ENCODE data around the gene HHATL. TPM values are rescaled to one million over a fixed set of nuclear protein-coding genes. Genes with fewer than 3 reads are reported as not detected.

HHATL gene
- total and polyA plus RNA-seq, 10 of the 15 experiments (the other 5 are each of a cell fraction or from before 2014, with no cell fraction given) = not detected

Other genes starting within 250 kb of the HHATL start
Only the 7 nearest of the 11 such genes appear.
- 80.4 and 82.2 TPM in 2 replicates for gene SS18L2, start 111.9 kb downstream of the HHATL start, total RNA-seq (2014; rRNA removed)
- 58.5 and 65.2 TPM in 2 replicates for gene SS18L2, start 111.9 kb downstream of the HHATL start, total RNA-seq (2014; rRNA removed; fragmentation: Illumina TruSeq; extraction: Trizol)
- 60.6 and 61.0 TPM in 2 replicates for gene SS18L2, start 111.9 kb downstream of the HHATL start, total RNA-seq (2021)
- gene SS18L2, start 111.9 kb downstream of the HHATL start, polyA plus RNA-seq (2011; rRNA removed) = 137 and 199 TPM in 2 replicates
- 80.7 and 96.7 TPM in 2 replicates for gene SS18L2, start 111.9 kb downstream of the HHATL start, polyA plus RNA-seq (2014; fragmentation: Illumina TruSeq; extraction: Trizol)
- gene SS18L2, start 111.9 kb downstream of the HHATL start, polyA plus RNA-seq (2014; fragmentation: Nextera tagmentation; extraction: Ambion mirVana) = 100 to 1,000 TPM; 293 to 375 TPM
- 85.4 and 97.5 TPM in 2 replicates for gene SS18L2, start 111.9 kb downstream of the HHATL start, polyA plus RNA-seq (2014; rRNA removed)
- 100 to 1,000 TPM; 181 to 193 TPM for gene SS18L2, start 111.9 kb downstream of the HHATL start, polyA plus RNA-seq (2016; fragmentation: Nextera tagmentation; extraction: Ambion mirVana)
- 59.6 and 72.6 TPM in 2 replicates for gene NKTR, start 102.1 kb downstream of the HHATL start, total RNA-seq (2014; rRNA removed)
- 77.5 and 84.0 TPM in 2 replicates for gene NKTR, start 102.1 kb downstream of the HHATL start, total RNA-seq (2014; rRNA removed; fragmentation: Illumina TruSeq; extraction: Trizol)
- 45.0 and 51.1 TPM in 2 replicates for gene NKTR, start 102.1 kb downstream of the HHATL start, total RNA-seq (2021)
- 87.0 and 148 TPM in 2 replicates for gene NKTR, start 102.1 kb downstream of the HHATL start, polyA plus RNA-seq (2011; rRNA removed)
- 91.9 and 128 TPM in 2 replicates for gene NKTR, start 102.1 kb downstream of the HHATL start, polyA plus RNA-seq (2014; fragmentation: Illumina TruSeq; extraction: Trizol)
- gene NKTR, start 102.1 kb downstream of the HHATL start, polyA plus RNA-seq (2014; fragmentation: Nextera tagmentation; extraction: Ambion mirVana) = 10 to 100 TPM; 15.3 to 27.8 TPM
- gene NKTR, start 102.1 kb downstream of the HHATL start, polyA plus RNA-seq (2014; rRNA removed) = 62.6 and 73.7 TPM in 2 replicates
- gene NKTR, start 102.1 kb downstream of the HHATL start, polyA plus RNA-seq (2016; fragmentation: Nextera tagmentation; extraction: Ambion mirVana) = 10 to 100 TPM; 40.0 to 46.0 TPM
- gene ZBTB47, start 49.1 kb downstream of the HHATL start, total RNA-seq (2014; rRNA removed) = 3.1 TPM in 2 replicates
- gene ZBTB47, start 49.1 kb downstream of the HHATL start, total RNA-seq (2014; rRNA removed; fragmentation: Illumina TruSeq; extraction: Trizol) = 1.0 TPM in 2 replicates
- gene ZBTB47, start 49.1 kb downstream of the HHATL start, total RNA-seq (2021) = 3.1 and 3.4 TPM in 2 replicates
- gene ZBTB47, start 49.1 kb downstream of the HHATL start, polyA plus RNA-seq (2011; rRNA removed) = 0.37 and 0.92 TPM in 2 replicates
- 0.49 and 1.1 TPM in 2 replicates for gene ZBTB47, start 49.1 kb downstream of the HHATL start, polyA plus RNA-seq (2014; fragmentation: Illumina TruSeq; extraction: Trizol)
- gene ZBTB47, start 49.1 kb downstream of the HHATL start, polyA plus RNA-seq (2014; fragmentation: Nextera tagmentation; extraction: Ambion mirVana) = under 1 TPM in 1 of 2 experiments, not detected in 1; 0.04 TPM
- 2.0 and 2.3 TPM in 2 replicates for gene ZBTB47, start 49.1 kb downstream of the HHATL start, polyA plus RNA-seq (2014; rRNA removed)
- gene ZBTB47, start 49.1 kb downstream of the HHATL start, polyA plus RNA-seq (2016; fragmentation: Nextera tagmentation; extraction: Ambion mirVana) = under 1 TPM; 0.06 to 0.12 TPM
- not detected in 2 replicates for gene KLHL40, start 17.3 kb downstream of the HHATL start, total RNA-seq (2014; rRNA removed)
- not detected in 2 replicates for gene KLHL40, start 17.3 kb downstream of the HHATL start, total RNA-seq (2014; rRNA removed; fragmentation: Illumina TruSeq; extraction: Trizol)
- not detected in 2 replicates for gene KLHL40, start 17.3 kb downstream of the HHATL start, total RNA-seq (2021)
- not detected in 2 replicates for gene KLHL40, start 17.3 kb downstream of the HHATL start, polyA plus RNA-seq (2011; rRNA removed)
- gene KLHL40, start 17.3 kb downstream of the HHATL start, polyA plus RNA-seq (2014; fragmentation: Illumina TruSeq; extraction: Trizol) = not detected in 2 replicates
- gene KLHL40, start 17.3 kb downstream of the HHATL start, polyA plus RNA-seq (2014; fragmentation: Nextera tagmentation; extraction: Ambion mirVana) = not detected
- not detected in 2 replicates for gene KLHL40, start 17.3 kb downstream of the HHATL start, polyA plus RNA-seq (2014; rRNA removed)
- not detected for gene KLHL40, start 17.3 kb downstream of the HHATL start, polyA plus RNA-seq (2016; fragmentation: Nextera tagmentation; extraction: Ambion mirVana)
- gene CCDC13, start 70.5 kb upstream of the HHATL start, total RNA-seq (2014; rRNA removed) = 0.33 TPM in 1 of 2 replicates, not detected in the other
- gene CCDC13, start 70.5 kb upstream of the HHATL start, total RNA-seq (2014; rRNA removed; fragmentation: Illumina TruSeq; extraction: Trizol) = 0.13 TPM in 1 of 2 replicates, not detected in the other
- 0.16 TPM in 1 of 2 replicates, not detected in the other for gene CCDC13, start 70.5 kb upstream of the HHATL start, total RNA-seq (2021)
- gene CCDC13, start 70.5 kb upstream of the HHATL start, polyA plus RNA-seq (2011; rRNA removed) = 0.29 and 0.81 TPM in 2 replicates
- 0.14 and 0.31 TPM in 2 replicates for gene CCDC13, start 70.5 kb upstream of the HHATL start, polyA plus RNA-seq (2014; fragmentation: Illumina TruSeq; extraction: Trizol)
- under 1 TPM in 1 of 2 experiments, not detected in 1; 0.35 TPM for gene CCDC13, start 70.5 kb upstream of the HHATL start, polyA plus RNA-seq (2014; fragmentation: Nextera tagmentation; extraction: Ambion mirVana)
- 0.69 and 0.81 TPM in 2 replicates for gene CCDC13, start 70.5 kb upstream of the HHATL start, polyA plus RNA-seq (2014; rRNA removed)
- gene CCDC13, start 70.5 kb upstream of the HHATL start, polyA plus RNA-seq (2016; fragmentation: Nextera tagmentation; extraction: Ambion mirVana) = under 1 TPM in 1 of 2 experiments, not detected in 1; 0.19 TPM
- gene HIGD1A, start 101.7 kb upstream of the HHATL start, total RNA-seq (2014; rRNA removed) = 91.6 and 116 TPM in 2 replicates
- gene HIGD1A, start 101.7 kb upstream of the HHATL start, total RNA-seq (2014; rRNA removed; fragmentation: Illumina TruSeq; extraction: Trizol) = 132 and 135 TPM in 2 replicates
- gene HIGD1A, start 101.7 kb upstream of the HHATL start, total RNA-seq (2021) = 68.2 and 73.9 TPM in 2 replicates
- 179 and 268 TPM in 2 replicates for gene HIGD1A, start 101.7 kb upstream of the HHATL start, polyA plus RNA-seq (2011; rRNA removed)
- gene HIGD1A, start 101.7 kb upstream of the HHATL start, polyA plus RNA-seq (2014; fragmentation: Illumina TruSeq; extraction: Trizol) = 171 and 178 TPM in 2 replicates
- gene HIGD1A, start 101.7 kb upstream of the HHATL start, polyA plus RNA-seq (2014; fragmentation: Nextera tagmentation; extraction: Ambion mirVana) = 100 to 1,000 TPM; 405 to 487 TPM
- 90.3 and 119 TPM in 2 replicates for gene HIGD1A, start 101.7 kb upstream of the HHATL start, polyA plus RNA-seq (2014; rRNA removed)
- gene HIGD1A, start 101.7 kb upstream of the HHATL start, polyA plus RNA-seq (2016; fragmentation: Nextera tagmentation; extraction: Ambion mirVana) = 100 to 1,000 TPM; 254 to 271 TPM
- gene ACKR2, start 106.6 kb upstream of the HHATL start, total RNA-seq (2014; rRNA removed) = 0.05 TPM in 1 of 2 replicates, not detected in the other
- gene ACKR2, start 106.6 kb upstream of the HHATL start, total RNA-seq (2014; rRNA removed; fragmentation: Illumina TruSeq; extraction: Trizol) = 0.18 TPM in 1 of 2 replicates, not detected in the other
- 0.36 and 0.82 TPM in 2 replicates for gene ACKR2, start 106.6 kb upstream of the HHATL start, total RNA-seq (2021)
- 0.13 and 0.35 TPM in 2 replicates for gene ACKR2, start 106.6 kb upstream of the HHATL start, polyA plus RNA-seq (2011; rRNA removed)
- 0.28 and 0.36 TPM in 2 replicates for gene ACKR2, start 106.6 kb upstream of the HHATL start, polyA plus RNA-seq (2014; fragmentation: Illumina TruSeq; extraction: Trizol)
- gene ACKR2, start 106.6 kb upstream of the HHATL start, polyA plus RNA-seq (2014; fragmentation: Nextera tagmentation; extraction: Ambion mirVana) = under 1 TPM; 0.05 TPM
- gene ACKR2, start 106.6 kb upstream of the HHATL start, polyA plus RNA-seq (2014; rRNA removed) = 0.10 and 0.91 TPM in 2 replicates
- under 1 TPM in 1 of 2 experiments, not detected in 1; 0.17 TPM for gene ACKR2, start 106.6 kb upstream of the HHATL start, polyA plus RNA-seq (2016; fragmentation: Nextera tagmentation; extraction: Ambion mirVana)